A673 (cell line): ENCODE data around the gene ARL3.

ENCODE experiments used
- CTCF ChIP-seq: fragments of 300-800, 200-600 bp; sonication (generic); conservative IDR thresholded peaks from 2 replicates; pipeline ENCODE4 v1.5.1; 2017; ENCODE audit warnings: low read depth, mild to moderate bottlenecking, antibody characterized with exemption, low read length, moderate library complexity, mixed read lengths
- EZH2 ChIP-seq: fragments of 200-600 bp; sonication (generic); IDR thresholded peaks from 2 replicates; pipeline ENCODE4 v1.6.1; 2017; ENCODE audit warnings: borderline replicate concordance, low read depth, mild to moderate bottlenecking, mixed read lengths, antibody characterized with exemption, low read length; ENCODE audit not compliant: poor library complexity, severe bottlenecking

DNA sequence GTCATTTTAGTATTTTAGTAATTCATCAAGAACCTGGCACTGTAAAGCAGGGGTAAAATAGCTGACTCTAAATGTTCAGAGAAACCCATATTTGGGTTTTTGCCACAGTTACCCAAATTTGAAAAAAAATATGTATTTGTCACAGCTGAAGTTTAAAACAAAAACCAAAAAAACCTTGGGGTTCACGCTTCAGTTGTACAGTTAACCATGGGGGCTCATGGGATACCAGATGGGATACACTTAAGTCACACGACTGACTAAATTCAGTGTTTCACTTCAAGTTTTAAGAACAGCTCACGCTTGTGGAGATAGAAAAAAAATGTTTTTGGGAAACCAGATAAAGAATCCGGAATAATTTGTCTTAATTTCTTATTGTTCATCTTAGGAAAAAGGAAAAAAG is 2.1 kb downstream of the ARL3 start:
- no peak for TF ChIP-seq CTCF
- TF ChIP-seq EZH2: no peak
